ENCODE measurements around the gene ST6GALNAC4.

GRCh38 chr9:127860260-127860659 is 56.6 kb downstream of the ST6GALNAC4 start:
- no peak for TF ChIP-seq CTCF (conservative IDR thresholded peaks at IDR 0.05)
- no peak for TF ChIP-seq ZFX (IDR thresholded peaks at IDR 0.05)
